ENCODE measurements around the gene TERT. TPM values are rescaled to one million over a fixed set of nuclear protein-coding genes. Genes with fewer than 3 reads are reported as not detected.
A peak's percentile ranks its signal among the peaks of the same experiment; 100 is the strongest.
"Not testable (repeated sequence)": the region's sequence is repeated elsewhere in the genome, so short reads cannot be mapped to it uniquely, and the experiment has no call there.

Gene TERT
- total and polyA plus RNA-seq, 4 experiments from 2014 or later: 0.12 to 0.13 TPM; not detected in 2

DNA sequence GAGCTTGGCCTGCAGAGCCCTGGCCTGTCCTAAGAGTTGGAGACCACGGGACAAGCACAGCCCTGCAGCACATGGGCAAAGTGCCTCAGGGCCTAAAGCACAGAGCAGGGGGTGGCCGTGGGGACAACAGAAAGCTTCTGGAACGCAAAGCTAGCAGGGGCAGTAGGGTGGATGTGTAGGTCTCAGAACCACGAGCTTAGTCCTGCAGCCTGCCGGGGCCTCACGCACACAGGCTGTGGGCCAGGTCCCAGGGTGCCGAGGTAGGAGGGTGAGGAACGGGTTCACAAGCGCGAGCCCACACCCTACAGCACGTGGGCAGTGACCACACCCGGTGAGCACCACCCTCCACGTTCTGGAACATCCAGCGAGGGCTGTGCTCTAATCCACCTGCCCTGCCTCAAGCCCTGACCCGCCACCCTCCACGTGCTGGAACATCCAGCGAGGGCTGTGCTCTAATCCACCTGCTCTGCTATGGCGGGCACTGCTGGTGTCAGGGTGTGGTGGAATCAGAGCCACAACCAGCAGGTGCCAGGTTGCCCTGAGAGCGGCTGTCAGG is 40.8 kb upstream of the TERT start:
- no peaks in the 10 kb centered on the region for H3K27me3 Mint-ChIP-seq
- Histone ChIP-seq H3K4me1 (ENCODE audit: insufficient read depth, low read length) (no peaks in the 10 kb centered on the region), H3K36me3 (ENCODE audit: insufficient read depth, low read length) (peaks cover 79% of the 10 kb centered on the region), H3K9me3 (ENCODE audit: control insufficient read depth in 1 of 2, low read length in 2 of 2) (no peaks in the 10 kb centered on the region), H3K4me3 (ENCODE audit: low read length in 2 of 2) (no peak overlapping the region), H3K27ac (ENCODE audit: low read depth, low read length) (no peak overlapping the region), H3K27me3 (ENCODE audit: insufficient read depth, low read length) (no peaks in the 10 kb centered on the region)
- peak overlapping the region in 1 of 7 donors; percentile 7 for H3K27ac Mint-ChIP-seq
- ChIA-PET CTCF (ENCODE audit: partially characterized antibody) (interaction anchor here (1.8 kb wide), 1 partner anchor 14 kb away, joined by 4 read pairs; no protein-coding TSS in a partner anchor), POLR2A (ENCODE audit: partially characterized antibody) (interaction anchor here (0.6 to 1.7 kb wide), 2 partner anchors 8 to 9 kb away, joined by 3 to 5 read pairs; no protein-coding TSS in a partner anchor)
- intact Hi-C loops (cut with micrococcal nuclease): no loop called here
- H3K4me3 Mint-ChIP-seq: no peak overlapping the region
- DNase-seq: no peak
- peaks cover 3 to 13% (median 6%) of the 10 kb centered on the region in 4 donors for H3K4me1 Mint-ChIP-seq
- H3K9me3 Mint-ChIP-seq: no peaks in the 10 kb centered on the region
- peaks cover 23 to 70% of the 10 kb centered on the region in 2 donors for H3K36me3 Mint-ChIP-seq

DNA sequence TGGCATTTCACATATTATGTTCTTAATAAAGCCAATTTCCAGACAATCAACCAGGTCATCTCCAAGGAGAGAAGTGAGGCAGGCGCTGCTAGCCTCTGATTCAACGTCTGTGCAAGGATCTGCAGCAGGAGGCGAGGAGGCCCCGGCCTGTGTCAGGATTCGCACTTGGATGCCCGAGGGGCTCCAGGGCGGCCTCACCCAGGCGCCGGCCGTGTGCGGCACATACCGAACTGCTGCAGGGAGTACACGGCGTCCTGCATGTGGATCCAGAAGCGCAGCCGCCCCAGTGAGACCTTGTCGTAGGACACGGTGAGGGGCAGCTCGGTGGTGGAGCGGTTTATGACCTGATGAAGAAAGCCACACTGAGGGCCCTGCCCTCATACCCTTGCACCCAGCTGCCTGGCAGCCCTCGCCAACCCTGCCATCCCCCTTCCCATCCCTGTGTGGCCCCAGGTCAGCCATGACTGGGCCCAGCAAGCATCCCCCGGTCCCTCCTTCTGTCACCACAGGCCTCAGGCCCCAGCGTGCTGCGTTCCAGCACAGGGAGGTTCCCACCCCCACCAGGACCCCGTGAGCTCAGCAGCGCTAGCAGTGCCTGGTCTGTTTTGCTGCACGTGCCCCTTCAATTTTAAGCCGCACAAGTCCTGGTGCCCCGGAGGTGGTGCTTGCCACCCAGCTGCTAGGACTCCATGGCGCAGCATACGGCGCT is 40.1 kb upstream of the TERT start:
- intact Hi-C loops (cut with micrococcal nuclease): no loop called here
- ChIA-PET POLR2A (ENCODE audit: partially characterized antibody) (interaction anchor here (0.6 to 1.7 kb wide), 2 partner anchors 9 kb away, joined by 3 to 5 read pairs; no protein-coding TSS in a partner anchor), CTCF (ENCODE audit: partially characterized antibody) (interaction anchor here (1.8 kb wide), 1 partner anchor 14 kb away, joined by 4 read pairs; no protein-coding TSS in a partner anchor)
- Histone ChIP-seq H3K27me3 (ENCODE audit: insufficient read depth, low read length) (no peaks in the 10 kb centered on the region), H3K36me3 (ENCODE audit: insufficient read depth, low read length) (peaks cover 79% of the 10 kb centered on the region), H3K4me3 (ENCODE audit: low read length in 2 of 2) (no peak overlapping the region), H3K9me3 (ENCODE audit: control insufficient read depth in 1 of 2, low read length in 2 of 2) (no peaks in the 10 kb centered on the region), H3K4me1 (ENCODE audit: insufficient read depth, low read length) (no peaks in the 10 kb centered on the region), H3K27ac (ENCODE audit: low read depth, low read length) (no peak overlapping the region)
- H3K27ac Mint-ChIP-seq: peak overlapping the region in 1 of 7 donors; percentile 7
- DNase-seq: no peak
- H3K9me3 Mint-ChIP-seq: no peaks in the 10 kb centered on the region
- peaks cover 19 to 71% of the 10 kb centered on the region in 2 donors for H3K36me3 Mint-ChIP-seq
- no peaks in the 10 kb centered on the region for H3K27me3 Mint-ChIP-seq
- peaks cover 0 to 8% (median 4%) of the 10 kb centered on the region in 4 donors for H3K4me1 Mint-ChIP-seq
- H3K4me3 Mint-ChIP-seq: no peak overlapping the region

DNA sequence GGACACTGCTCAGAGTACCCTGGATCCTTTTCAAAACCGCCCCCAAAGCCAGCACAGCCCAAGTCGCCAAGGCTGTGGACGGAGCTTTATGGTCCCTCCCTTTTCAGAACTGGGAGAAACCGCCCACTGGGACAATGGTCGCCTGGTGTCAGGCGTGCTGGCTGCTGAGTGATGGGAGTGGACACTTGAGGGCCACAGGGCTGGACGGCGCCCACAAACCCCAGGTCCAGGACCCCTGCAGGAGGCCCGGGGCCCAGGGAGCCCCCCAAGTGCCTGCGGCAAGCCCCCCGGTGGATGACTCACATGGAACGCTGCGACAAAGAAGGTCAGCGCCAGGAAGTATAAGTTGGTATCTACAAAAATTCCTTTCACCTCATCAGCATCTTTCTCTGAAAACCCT is 39.1 kb upstream of the TERT start:
- no peaks in the 10 kb centered on the region for H3K4me1 ChIP-seq (ENCODE audit: insufficient read depth, low read length)
- Mint-ChIP-seq H3K36me3 (peaks cover 18 to 71% of the 10 kb centered on the region in 2 donors), H3K27ac (no peak overlapping the region), H3K27me3 (no peaks in the 10 kb centered on the region), H3K9me3 (no peaks in the 10 kb centered on the region), H3K4me3 (no peak overlapping the region), H3K4me1 (peaks cover 0 to 8% (median 4%) of the 10 kb centered on the region in 4 donors)
- DNase-seq: no peak
- no peaks in the 10 kb centered on the region for H3K9me3 ChIP-seq (ENCODE audit: control insufficient read depth in 1 of 2, low read length in 2 of 2)
- no peak overlapping the region for H3K27ac ChIP-seq (ENCODE audit: low read depth, low read length)
- intact Hi-C loops (cut with micrococcal nuclease): no loop called here
- H3K27me3 ChIP-seq (ENCODE audit: insufficient read depth, low read length): no peaks in the 10 kb centered on the region
- H3K36me3 ChIP-seq (ENCODE audit: insufficient read depth, low read length): peaks cover 83% of the 10 kb centered on the region
- ChIA-PET POLR2A (ENCODE audit: partially characterized antibody) (interaction anchor here (1.7 kb wide), 1 partner anchor 10 kb away, joined by 5 read pairs; no protein-coding TSS in a partner anchor), CTCF (ENCODE audit: partially characterized antibody) (no interaction called here)
- no peak overlapping the region for H3K4me3 ChIP-seq (ENCODE audit: low read length in 2 of 2)

DNA sequence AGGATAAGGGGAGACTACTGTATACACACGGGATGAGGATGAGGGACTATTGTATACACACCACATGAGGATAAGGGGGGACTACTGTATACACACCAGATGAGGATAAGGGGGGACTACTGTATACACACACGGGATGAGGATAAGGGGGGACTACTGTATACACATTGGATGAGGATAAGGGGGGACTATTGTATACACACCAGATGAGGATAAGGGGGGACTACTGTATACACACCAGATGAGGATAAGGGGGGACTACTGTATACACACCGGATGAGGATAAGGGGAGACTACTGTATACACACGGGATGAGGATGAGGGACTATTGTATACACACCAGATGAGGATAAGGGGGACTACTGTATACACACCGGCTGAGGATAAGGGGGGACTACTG is 38.4 kb upstream of the TERT start:
- H3K36me3 ChIP-seq (ENCODE audit: insufficient read depth, low read length): peaks cover 79% of the 10 kb centered on the region
- DNase-seq; intact Hi-C loops (cut with micrococcal nuclease); H3K27ac ChIP-seq (ENCODE audit: low read depth, low read length); H3K4me1 ChIP-seq (ENCODE audit: insufficient read depth, low read length); POLR2A ChIA-PET (ENCODE audit: partially characterized antibody); H3K4me3 Mint-ChIP-seq; H3K4me3 ChIP-seq (ENCODE audit: low read length in 2 of 2); H3K9me3 ChIP-seq (ENCODE audit: control insufficient read depth in 1 of 2, low read length in 2 of 2); H3K9me3 Mint-ChIP-seq; H3K27me3 ChIP-seq (ENCODE audit: insufficient read depth, low read length); CTCF ChIA-PET (ENCODE audit: partially characterized antibody); H3K27me3 Mint-ChIP-seq: not testable (repeated sequence)
- peak overlapping the region in 2 of 7 donors; percentile 22 to 26 for H3K27ac Mint-ChIP-seq
- peaks cover 3 to 13% (median 6%) of the 10 kb centered on the region in 4 donors for H3K4me1 Mint-ChIP-seq
- H3K36me3 Mint-ChIP-seq: peaks cover 22 to 70% of the 10 kb centered on the region in 2 donors

DNA sequence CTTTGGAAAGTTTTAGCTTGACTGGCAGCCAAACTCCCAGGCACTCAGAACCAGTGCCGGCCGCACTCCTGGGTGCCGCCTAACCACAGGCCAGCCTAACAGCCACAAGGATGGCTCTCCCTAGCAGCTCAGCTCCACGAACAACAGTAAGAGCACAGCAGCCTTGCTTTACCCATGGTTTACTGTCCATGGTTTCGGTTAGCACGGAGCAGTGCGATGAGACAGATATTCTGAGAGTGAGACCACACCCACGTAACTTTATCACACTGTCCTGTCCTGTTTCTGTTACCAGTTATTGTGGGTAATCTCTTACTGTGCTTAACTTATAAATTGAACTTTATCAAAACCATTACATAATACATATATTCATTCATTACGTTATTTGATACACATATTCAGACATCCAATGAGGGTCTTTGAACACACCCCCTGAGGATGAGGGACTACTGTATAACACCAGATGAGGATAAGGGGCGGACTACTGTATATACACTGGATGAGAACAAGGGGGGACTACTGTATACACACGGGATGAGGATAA is 37.7 kb upstream of the TERT start:
- intact Hi-C loops (cut with micrococcal nuclease): no loop called here
- POLR2A ChIA-PET (ENCODE audit: partially characterized antibody): no interaction called here
- Mint-ChIP-seq H3K4me3 (no peak overlapping the region), H3K27me3 (no peaks in the 10 kb centered on the region), H3K36me3 (peaks cover 22 to 66% of the 10 kb centered on the region in 2 donors), H3K9me3 (no peaks in the 10 kb centered on the region), H3K27ac (no peak overlapping the region), H3K4me1 (peaks cover 3 to 16% (median 6%) of the 10 kb centered on the region in 4 donors)
- Histone ChIP-seq H3K4me3 (ENCODE audit: low read length in 2 of 2) (no peak overlapping the region), H3K36me3 (ENCODE audit: insufficient read depth, low read length) (peaks cover 71% of the 10 kb centered on the region), H3K9me3 (ENCODE audit: control insufficient read depth in 1 of 2, low read length in 2 of 2) (no peaks in the 10 kb centered on the region), H3K4me1 (ENCODE audit: insufficient read depth, low read length) (no peaks in the 10 kb centered on the region), H3K27me3 (ENCODE audit: insufficient read depth, low read length) (no peaks in the 10 kb centered on the region), H3K27ac (ENCODE audit: low read depth, low read length) (no peak overlapping the region)
- no peak for DNase-seq
- CTCF ChIA-PET (ENCODE audit: partially characterized antibody): no interaction called here

DNA sequence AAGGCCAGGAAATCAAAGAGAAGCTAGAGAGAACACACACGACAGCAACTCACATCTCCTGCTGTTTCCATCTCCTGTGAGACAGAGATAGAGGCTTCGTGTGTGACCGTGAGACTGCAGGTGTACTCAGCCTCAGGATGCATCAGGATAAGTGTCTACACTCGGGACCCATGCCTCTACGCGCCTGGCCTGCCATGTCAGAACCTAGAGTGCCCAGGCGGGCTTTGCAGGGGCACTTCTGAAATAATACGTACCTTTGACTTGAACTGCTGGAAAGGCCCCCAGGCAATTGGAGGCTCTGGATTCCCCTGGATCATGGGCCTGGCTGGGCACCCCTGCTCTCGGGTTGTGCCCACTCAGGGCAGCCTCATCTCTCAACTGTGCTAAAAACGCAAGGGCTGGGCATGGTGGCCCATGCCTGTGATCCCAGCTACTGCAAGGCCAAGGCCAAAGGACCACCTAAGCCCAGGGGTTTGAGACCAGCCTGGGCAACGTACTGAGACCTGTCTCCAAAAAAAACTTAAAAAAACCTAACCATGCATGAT is 37.1 kb upstream of the TERT start:
- Histone ChIP-seq H3K27me3 (ENCODE audit: insufficient read depth, low read length) (no peaks in the 10 kb centered on the region), H3K36me3 (ENCODE audit: insufficient read depth, low read length) (peaks cover 65% of the 10 kb centered on the region), H3K4me1 (ENCODE audit: insufficient read depth, low read length) (no peaks in the 10 kb centered on the region), H3K9me3 (ENCODE audit: control insufficient read depth in 1 of 2, low read length in 2 of 2) (no peaks in the 10 kb centered on the region), H3K27ac (ENCODE audit: low read depth, low read length) (no peak overlapping the region), H3K4me3 (ENCODE audit: low read length in 2 of 2) (no peak overlapping the region)
- Mint-ChIP-seq H3K4me3 (no peak overlapping the region), H3K4me1 (peaks cover 3 to 16% (median 6%) of the 10 kb centered on the region in 4 donors), H3K36me3 (peaks cover 21 to 67% of the 10 kb centered on the region in 2 donors), H3K27ac (no peak overlapping the region), H3K9me3 (no peaks in the 10 kb centered on the region), H3K27me3 (no peaks in the 10 kb centered on the region)
- no peak for DNase-seq
- ChIA-PET CTCF (ENCODE audit: partially characterized antibody) (interaction anchor here (0.8 kb wide), 1 partner anchor 48 kb away, joined by 3 read pairs; no protein-coding TSS in a partner anchor), POLR2A (ENCODE audit: partially characterized antibody) (no interaction called here)
- intact Hi-C loops (cut with micrococcal nuclease): no loop called here
